ENCODE measurements around the gene PLA2G5. TPM values are rescaled to one million over a fixed set of nuclear protein-coding genes. Genes with fewer than 3 reads are reported as not detected.

PLA2G5 gene
- total and polyA plus RNA-seq, 9 of the 15 experiments (the other 6 are each of a cell fraction or from before 2014, with no cell fraction given) = not detected

- ChIA-PET POLR2A (no interaction called here), CTCF (ENCODE audit: low intra/inter-chr PET ratio) (no interaction called here)
- Histone ChIP-seq H3K4me3 (no peak overlapping the region), H3K9ac (ENCODE audit: insufficient read depth in 1 of 2, low read depth in 2 of 2, low read length in 2 of 2) (no peak overlapping the region), H3K9me1 (ENCODE audit: control insufficient read depth, insufficient read depth, low read length) (no peaks in the 10 kb centered on the region), H3K4me1 (replicated peaks in 1 of 2; ENCODE audit: control insufficient read depth in 2 of 2, insufficient read depth in 2 of 2, low read length in 2 of 2) (no peaks in the 10 kb centered on the region), H2AFZ (ENCODE audit: low read depth, low read length) (no peak overlapping the region), H3K27me3 (ENCODE audit: control insufficient read depth in 2 of 2, insufficient read depth in 2 of 2, low read length in 2 of 2) (peaks cover 6 to 79% of the 10 kb centered on the region in 2 experiments; a peak in 4 of 5 replicates), H3K27ac (ENCODE audit: extremely low read depth, low read depth, low read length) (no peak overlapping the region), H3K36me3 (ENCODE audit: control insufficient read depth, insufficient read depth, low read length) (no peaks in the 10 kb centered on the region), H3K9me3 (replicated peaks; ENCODE audit: control insufficient read depth, insufficient read depth, low read depth, low read length) (no peaks in the 10 kb centered on the region), H3K4me2 (ENCODE audit: insufficient read depth, low read length) (no peak overlapping the region), H3K79me2 (ENCODE audit: control insufficient read depth, insufficient read depth, low read length) (no peaks in the 10 kb centered on the region), H4K20me1 (replicated peaks; ENCODE audit: control insufficient read depth, insufficient read depth, low read length) (no peaks in the 10 kb centered on the region; the same call in 1 of the 2 replicates)
- no peak for DNase-seq (ENCODE audit: extremely low read depth in 1 of 4, low spot score in 3 of 4)
- intact Hi-C loops (cut with micrococcal nuclease) (no loop called here), in situ Hi-C loops (cut with MboI) (no loop called here)
- no peak for ATAC-seq
- no TSS peak for BruUV-seq (replicated peaks)
- WGBS (ENCODE audit: insufficient coverage, low coverage, missing lambda C conversion rate) = 1% methylated on average over 7 of the region's 7 CpGs
- no peak for FAIRE-seq
- TF ChIP-seq ZC3H8 (IDR thresholded peaks at IDR 0.05) = no peak
- TF ChIP-seq, protein P1, sequence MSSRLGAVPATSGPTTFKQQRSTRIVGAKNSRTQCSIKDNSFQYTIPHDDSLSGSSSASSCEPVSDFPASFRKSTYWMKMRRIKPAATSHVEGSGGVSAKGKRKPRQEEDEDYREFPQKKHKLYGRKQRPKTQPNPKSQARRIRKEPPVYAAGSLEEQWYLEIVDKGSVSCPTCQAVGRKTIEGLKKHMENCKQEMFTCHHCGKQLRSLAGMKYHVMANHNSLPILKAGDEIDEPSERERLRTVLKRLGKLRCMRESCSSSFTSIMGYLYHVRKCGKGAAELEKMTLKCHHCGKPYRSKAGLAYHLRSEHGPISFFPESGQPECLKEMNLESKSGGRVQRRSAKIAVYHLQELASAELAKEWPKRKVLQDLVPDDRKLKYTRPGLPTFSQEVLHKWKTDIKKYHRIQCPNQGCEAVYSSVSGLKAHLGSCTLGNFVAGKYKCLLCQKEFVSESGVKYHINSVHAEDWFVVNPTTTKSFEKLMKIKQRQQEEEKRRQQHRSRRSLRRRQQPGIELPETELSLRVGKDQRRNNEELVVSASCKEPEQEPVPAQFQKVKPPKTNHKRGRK (tag; IDR thresholded peaks at IDR 0.05) = no peak
- TF ChIP-seq CBX2 (IDR thresholded peaks at IDR 0.05; ENCODE audit: insufficient read depth, low read length, poor library complexity, severe bottlenecking) = no peak
- no peak for TF ChIP-seq ZFPM2 (CRISPR knock-in tag; IDR thresholded peaks at IDR 0.05)
- TF ChIP-seq, protein P2, sequence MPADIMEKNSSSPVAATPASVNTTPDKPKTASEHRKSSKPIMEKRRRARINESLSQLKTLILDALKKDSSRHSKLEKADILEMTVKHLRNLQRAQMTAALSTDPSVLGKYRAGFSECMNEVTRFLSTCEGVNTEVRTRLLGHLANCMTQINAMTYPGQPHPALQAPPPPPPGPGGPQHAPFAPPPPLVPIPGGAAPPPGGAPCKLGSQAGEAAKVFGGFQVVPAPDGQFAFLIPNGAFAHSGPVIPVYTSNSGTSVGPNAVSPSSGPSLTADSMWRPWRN (IDR thresholded peaks at IDR 0.05; ENCODE audit: low read depth) = no peak
- no peak for TF ChIP-seq HOXB6 (CRISPR knock-in tag; IDR thresholded peaks at IDR 0.05; ENCODE audit: borderline replicate concordance)
- TF ChIP-seq ZNF57 (CRISPR knock-in tag; IDR thresholded peaks at IDR 0.05) = no peak
- TF ChIP-seq ATF3 (IDR thresholded peaks at IDR 0.05) = no peak
- no peak for TF ChIP-seq ATF3 (CRISPR knock-in tag; conservative IDR thresholded peaks at IDR 0.05)
- no peak for TF ChIP-seq GTF3C2 (IDR thresholded peaks at IDR 0.05; ENCODE audit: borderline replicate concordance, extremely low read depth, insufficient read length)
Measured at GRCh38 chr1:20141466-20141865, 71.5 kb downstream of the PLA2G5 start.

Data from K562 (cell line).